Fibroblast of peridontal ligament (primary cell): ENCODE measurements around the gene SOX13.
"Not testable (repeated sequence)": the region's sequence is repeated elsewhere in the genome, so short reads cannot be mapped to it uniquely, and the experiment has no call there.

Source experiments
- DNase-seq: peaks from one replicate; pipeline ENCODE4 v3.0.0-alpha.2; 2010; ENCODE audit errors: extremely low read depth

The SOX13 gene

GRCh38 chr1:204087181-204087892 lies 14.4 kb downstream of the SOX13 start:
- DNase-seq: no peak

GRCh38 chr1:204087893-204088528 lies 15.1 kb downstream of the SOX13 start:
- no peak for DNase-seq

GRCh38 chr1:204088596-204088995 lies 15.7 kb downstream of the SOX13 start:
- no peak for DNase-seq

- no peak for DNase-seq
Measured at GRCh38 chr1:204089044-204089751, 16.3 kb downstream of the SOX13 start.

- not testable (repeated sequence) for DNase-seq
Measured at GRCh38 chr1:204090132-204090531, 17.2 kb downstream of the SOX13 start.

GRCh38 chr1:204091066-204091465 lies 18.2 kb downstream of the SOX13 start:
- DNase-seq: no peak

- no peak for DNase-seq
Measured at GRCh38 chr1:204091787-204092312, 18.9 kb downstream of the SOX13 start.

GRCh38 chr1:204092632-204093420 lies 19.9 kb downstream of the SOX13 start:
- DNase-seq: no peak

GRCh38 chr1:204093421-204093717 lies 20.5 kb downstream of the SOX13 start:
- no peak for DNase-seq

GRCh38 chr1:204093781-204094180 lies 20.9 kb downstream of the SOX13 start:
- DNase-seq: no peak

- DNase-seq: no peak
Measured at GRCh38 chr1:204094313-204094729, 21.4 kb downstream of the SOX13 start.

- no peak for DNase-seq
Measured at GRCh38 chr1:204094856-204095634, 22.1 kb downstream of the SOX13 start.

GRCh38 chr1:204096931-204097330 lies 24.0 kb downstream of the SOX13 start:
- no peak for DNase-seq

- DNase-seq: no peak
Measured at GRCh38 chr1:204098683-204099082, 25.8 kb downstream of the SOX13 start.

GRCh38 chr1:204099754-204100153 lies 26.8 kb downstream of the SOX13 start:
- not testable (repeated sequence) for DNase-seq

- DNase-seq: no peak
Measured at GRCh38 chr1:204102029-204102611, 29.2 kb downstream of the SOX13 start.

GRCh38 chr1:204102739-204103430 lies 30.0 kb downstream of the SOX13 start:
- DNase-seq: no peak

- DNase-seq: no peak
Measured at GRCh38 chr1:204103431-204103741, 30.5 kb downstream of the SOX13 start.

GRCh38 chr1:204104331-204105130 lies 31.6 kb downstream of the SOX13 start:
- no peak for DNase-seq

- no peak for DNase-seq
Measured at GRCh38 chr1:204105131-204105515, 32.2 kb downstream of the SOX13 start.
